IPS-15b (cell line): ENCODE measurements around the gene E2F1.

Source experiments
- H3K27me3 ChIP-seq: one replicate; pipeline ENCODE4 v1.6.1; 2013; ENCODE audit warnings: low read length; ENCODE audit not compliant: control insufficient read depth, insufficient read depth
- H3K36me3 ChIP-seq: one replicate; pipeline ENCODE4 v1.6.1; 2013; ENCODE audit warnings: low read length; ENCODE audit not compliant: control insufficient read depth, insufficient read depth
- H3K4me1 ChIP-seq: one replicate; pipeline ENCODE4 v1.6.1; 2013; ENCODE audit warnings: mild to moderate bottlenecking, low read length; ENCODE audit not compliant: control insufficient read depth, insufficient read depth
- H3K4me3 ChIP-seq: one replicate; pipeline ENCODE4 v1.5.1; 2013; ENCODE audit warnings: low read depth, low read length
- H3K9ac ChIP-seq: one replicate; pipeline ENCODE4 v1.6.1; 2013; ENCODE audit warnings: low read depth, mild to moderate bottlenecking, low read length
- H3K9me3 ChIP-seq: one replicate; pipeline ENCODE4 v1.6.1; 2013; ENCODE audit warnings: mild to moderate bottlenecking, low read length; ENCODE audit not compliant: control insufficient read depth, insufficient read depth

Gene E2F1

GRCh38 chr20:33686100-33686983, at the start of gene E2F1:
E2F1 (minus strand) TSS chr20:33686385; CDS start chr20:33686264, 121 bp downstream.
- H3K36me3 ChIP-seq, result peaks cover 2% of the 10 kb centered on the region
- H3K9me3 ChIP-seq, result no peaks in the 10 kb centered on the region
- peaks cover 8% of the 10 kb centered on the region for H3K4me1 ChIP-seq
- H3K9ac ChIP-seq, result peak within 1 kb of the TSS; percentile 70
- peak within 1 kb of the TSS; percentile 67 for H3K4me3 ChIP-seq
- peaks cover 12% of the 10 kb centered on the region for H3K27me3 ChIP-seq

GRCh38 chr20:33733654-33734576, 47.7 kb upstream of the E2F1 start:
- Histone ChIP-seq H3K4me1 (peaks cover 9% of the 10 kb centered on the region), H3K4me3 (no peak overlapping the region), H3K36me3 (no peaks in the 10 kb centered on the region), H3K27me3 (no peaks in the 10 kb centered on the region), H3K9ac (no peak overlapping the region), H3K9me3 (peaks cover 4% of the 10 kb centered on the region)

- no peaks in the 10 kb centered on the region for H3K27me3 ChIP-seq
- H3K9me3 ChIP-seq, result peaks cover 4% of the 10 kb centered on the region
- peak overlapping the region; percentile 73 for H3K9ac ChIP-seq
- peak overlapping the region; percentile 82 for H3K4me3 ChIP-seq
- H3K4me1 ChIP-seq, result peaks cover 9% of the 10 kb centered on the region
- no peaks in the 10 kb centered on the region for H3K36me3 ChIP-seq
These were observed 46.2 kb upstream of the E2F1 start for GRCh38 chr20:33732166-33732970.

- Histone ChIP-seq H3K4me3 (peak within 1 kb of the TSS; percentile 82), H3K27me3 (no peaks in the 10 kb centered on the region), H3K36me3 (no peaks in the 10 kb centered on the region), H3K9ac (peak within 1 kb of the TSS; percentile 73), H3K9me3 (peaks cover 3% of the 10 kb centered on the region), H3K4me1 (peaks cover 9% of the 10 kb centered on the region)
These were observed 45.5 kb upstream of the E2F1 start, which contains the start of gene ZNF341 for GRCh38 chr20:33731693-33732165. ZNF341 (plus strand) TSS chr20:33731996; CDS start chr20:33732022, 26 bp downstream.

- no peaks in the 10 kb centered on the region for H3K27me3 ChIP-seq
- H3K9me3 ChIP-seq, result no peaks in the 10 kb centered on the region
- H3K36me3 ChIP-seq, result no peaks in the 10 kb centered on the region
- H3K4me3 ChIP-seq, result peak overlapping the region; percentile 68
- H3K9ac ChIP-seq, result peak overlapping the region; percentile 60
- H3K4me1 ChIP-seq, result peaks cover 9% of the 10 kb centered on the region
These were observed 44.9 kb upstream of the E2F1 start for GRCh38 chr20:33730946-33731692.

GRCh38 chr20:33729101-33729500, 42.9 kb upstream of the E2F1 start:
- H3K4me3 ChIP-seq, result no peak overlapping the region
- H3K9ac ChIP-seq, result no peak overlapping the region
- no peaks in the 10 kb centered on the region for H3K36me3 ChIP-seq
- H3K27me3 ChIP-seq, result no peaks in the 10 kb centered on the region
- H3K9me3 ChIP-seq, result no peaks in the 10 kb centered on the region
- H3K4me1 ChIP-seq, result peaks cover 5% of the 10 kb centered on the region

- H3K4me3 ChIP-seq, result no peak overlapping the region
- H3K9me3 ChIP-seq, result no peaks in the 10 kb centered on the region
- H3K36me3 ChIP-seq, result no peaks in the 10 kb centered on the region
- H3K27me3 ChIP-seq, result no peaks in the 10 kb centered on the region
- H3K9ac ChIP-seq, result no peak overlapping the region
- H3K4me1 ChIP-seq, result no peaks in the 10 kb centered on the region
These were observed 42.3 kb upstream of the E2F1 start for GRCh38 chr20:33728463-33728862.

GRCh38 chr20:33727806-33728205, 41.6 kb upstream of the E2F1 start:
- Histone ChIP-seq H3K9ac (no peak overlapping the region), H3K27me3 (no peaks in the 10 kb centered on the region), H3K4me3 (no peak overlapping the region), H3K4me1 (no peaks in the 10 kb centered on the region), H3K36me3 (no peaks in the 10 kb centered on the region), H3K9me3 (no peaks in the 10 kb centered on the region)

GRCh38 chr20:33727115-33727479, 40.9 kb upstream of the E2F1 start:
- Histone ChIP-seq H3K4me1 (no peaks in the 10 kb centered on the region), H3K4me3 (no peak overlapping the region), H3K36me3 (no peaks in the 10 kb centered on the region), H3K27me3 (no peaks in the 10 kb centered on the region), H3K9ac (no peak overlapping the region), H3K9me3 (no peaks in the 10 kb centered on the region)

- no peak overlapping the region for H3K4me3 ChIP-seq
- no peaks in the 10 kb centered on the region for H3K4me1 ChIP-seq
- no peaks in the 10 kb centered on the region for H3K9me3 ChIP-seq
- H3K9ac ChIP-seq, result no peak overlapping the region
- H3K36me3 ChIP-seq, result no peaks in the 10 kb centered on the region
- H3K27me3 ChIP-seq, result no peaks in the 10 kb centered on the region
These were observed 39.6 kb upstream of the E2F1 start for GRCh38 chr20:33725607-33726264.
